Astrocyte of the cerebellum (primary cell): ENCODE data around the gene CPZ.

Experiments
- DNase-seq: peaks from one replicate; pipeline ENCODE4 v3.0.0-alpha.2; 2011; ENCODE audit warnings: low read depth
- H3K4me3 ChIP-seq: 2 replicates; pipeline ENCODE4 v1.5.1; 2011; ENCODE audit warnings: mild to moderate bottlenecking, low read depth, low read length, moderate library complexity
- CTCF ChIP-seq: IDR thresholded peaks from 2 replicates; pipeline ENCODE4 v1.5.1; 2012; ENCODE audit warnings: low read length, low read depth, moderate library complexity, mild to moderate bottlenecking; ENCODE audit errors: missing control alignments
- in situ Hi-C: cut with HindIII; loops from 2 replicates; pipeline ENCODE4 v1.10.0; 2017; ENCODE audit warnings: low sequenced_read_pairs

CPZ gene

GRCh38 chr4:8560265-8561047, 32.1 kb upstream of the CPZ start:
- no peak for DNase-seq
- no peak for TF ChIP-seq CTCF
- in situ Hi-C loops, result no loop called here
- H3K4me3 ChIP-seq, result no peak overlapping the region

GRCh38 chr4:8564595-8564994, 28.0 kb upstream of the CPZ start:
- DNase-seq, result no peak
- in situ Hi-C loops, result no loop called here
- no peak for TF ChIP-seq CTCF
- H3K4me3 ChIP-seq, result no peak overlapping the region

- no peak for DNase-seq
- in situ Hi-C loops, result no loop called here
- no peak for TF ChIP-seq CTCF
- no peak overlapping the region for H3K4me3 ChIP-seq
Measured at GRCh38 chr4:8568068-8568668, 24.4 kb upstream of the CPZ start.

- H3K4me3 ChIP-seq, result no peak overlapping the region
- no peak for TF ChIP-seq CTCF
- in situ Hi-C loops, result no loop called here
Measured at GRCh38 chr4:8570201-8570600, 22.4 kb upstream of the CPZ start.

GRCh38 chr4:8571702-8572685, 20.6 kb upstream of the CPZ start:
- in situ Hi-C loops, result no loop called here
- DNase-seq, result no peak
- TF ChIP-seq CTCF, result no peak
- H3K4me3 ChIP-seq, result no peak overlapping the region

More at GRCh38 chr4:8570201-8570600, 22.4 kb upstream of the CPZ start:
- no peak for DNase-seq

GRCh38 chr4:8573266-8573665, 19.3 kb upstream of the CPZ start:
- in situ Hi-C loops, result no loop called here
- DNase-seq, result no peak
- no peak for TF ChIP-seq CTCF
- H3K4me3 ChIP-seq, result no peak overlapping the region
